GM12873 (cell line): ENCODE measurements around the gene POU2F3.

Source experiments
- CTCF ChIP-seq: IDR thresholded peaks from 2 replicates; pipeline ENCODE4 v1.5.1; 2012; ENCODE audit warnings: low read depth, mild to moderate bottlenecking, moderate library complexity, low read length, control low read depth; ENCODE audit not compliant: insufficient read depth; ENCODE audit errors: missing control alignments

The POU2F3 gene

GRCh38 chr11:120239713-120240640, at the start of gene POU2F3:
POU2F3 (plus strand) TSS chr11:120240140; CDS start chr11:120240344, 204 bp downstream.
- peak; percentile 32 for TF ChIP-seq CTCF

- TF ChIP-seq CTCF: no peak
These were observed 48.9 kb upstream of the POU2F3 start for GRCh38 chr11:120191058-120191457.

GRCh38 chr11:120192831-120193625, 46.9 kb upstream of the POU2F3 start:
- no peak for TF ChIP-seq CTCF

- no peak for TF ChIP-seq CTCF
These were observed 45.8 kb upstream of the POU2F3 start for GRCh38 chr11:120194166-120194565.

- TF ChIP-seq CTCF: no peak
These were observed 44.2 kb upstream of the POU2F3 start for GRCh38 chr11:120195601-120196320.

- no peak for TF ChIP-seq CTCF
These were observed 43.1 kb upstream of the POU2F3 start for GRCh38 chr11:120196826-120197225.

- no peak for TF ChIP-seq CTCF
These were observed 42.6 kb upstream of the POU2F3 start for GRCh38 chr11:120197251-120197891.
